GM12878 (cell line): Measurements from ENCODE around the gene DST. TPM values are rescaled to one million over a fixed set of nuclear protein-coding genes. Genes with fewer than 3 reads are reported as not detected.

ENCODE experiments used
- ATAC-seq: fragments of 200-7000 bp; cut with Tn5 transposase; 3 replicates; pipeline ENCODE4 v1.9.1; 2020; ENCODE audit warnings: mild to moderate bottlenecking, moderate library complexity
- BruUV-seq: library from RNA; stranded (reverse); fragments of 400-500 nt; replicated peaks from 2 replicates; lab custom pipeline; 2021; lab: Mats Ljungman, UMichigan
- CTCF ChIA-PET: fragments of 300-600 bp; sonication (Branson Sonifier 250); formaldehyde crosslinking; extraction: SDS; loops from one replicate; lab custom pipeline; 2021; ENCODE audit warnings: inconsistent platforms; lab: Yijun Ruan, JAX
- POLR2A ChIA-PET: fragments of 350-600 bp; formaldehyde crosslinking; extraction: SDS; loops from one replicate; lab custom pipeline; 2021; ENCODE audit warnings: inconsistent platforms; lab: Charles Lee
- RAD21 ChIA-PET: fragments of 300-600 bp; sonication (Branson Sonifier 250); formaldehyde crosslinking; loops from one replicate; lab custom pipeline; 2023; ENCODE audit warnings: antibody characterized with exemption; ENCODE audit not compliant: unreplicated experiment; lab: Charles Lee
- SMC1A ChIA-PET: fragments of 300-600 bp; sonication (Branson Sonifier 250); formaldehyde crosslinking; loops from one replicate; lab custom pipeline; 2023; ENCODE audit not compliant: unreplicated experiment, uncharacterized antibody; lab: Charles Lee
- DNase-seq: peaks from one replicate; pipeline ENCODE4 v3.0.0-alpha.2; 2011; ENCODE audit warnings: low read depth, low spot score
- FAIRE-seq: peaks from 3 replicates; lab custom pipeline; 2011; peaks lifted over from hg19 to GRCh38; lab: Jason Lieb, UNC
- H2AFZ ChIP-seq: 2 replicates; pipeline ENCODE4 v1.6.0; 2011; ENCODE audit warnings: low read depth, low read length, control low read depth; ENCODE audit not compliant: control insufficient read depth
- H3K27ac ChIP-seq: 2 replicates; pipeline ENCODE4 v1.5.1; 2011; ENCODE audit warnings: control low read depth; ENCODE audit not compliant: control insufficient read depth, insufficient read depth
- H3K27me3 ChIP-seq, 2 experiments: replicated peaks in 1 of 2; 2 replicates each; pipeline versions ENCODE4 v1.6.0 to v1.6.1; 2011; ENCODE audit warnings: low read length in 1 of 2; ENCODE audit not compliant: control insufficient read depth in 2 of 2, insufficient read depth in 2 of 2
- H3K36me3 ChIP-seq, 2 experiments: 2 replicates each; pipeline ENCODE4 v1.5.1; 2011; ENCODE audit warnings: low read length in 1 of 2; ENCODE audit not compliant: control insufficient read depth in 2 of 2, insufficient read depth in 2 of 2
- H3K4me1 ChIP-seq: 2 replicates; pipeline ENCODE4 v1.6.1; 2011; ENCODE audit warnings: mild to moderate bottlenecking, low read length, moderate library complexity, mixed read lengths; ENCODE audit not compliant: control insufficient read depth, insufficient read depth
- H3K4me2 ChIP-seq: 2 replicates; pipeline ENCODE4 v1.6.0; 2011; ENCODE audit warnings: control low read depth; ENCODE audit not compliant: control insufficient read depth, insufficient read depth
- H3K4me3 ChIP-seq: fragments of 200-600 bp; sonication (generic); 2 replicates; pipeline ENCODE4 v1.5.1; 2016
- H3K79me2 ChIP-seq: 2 replicates; pipeline ENCODE4 v1.6.0; 2011; ENCODE audit warnings: low read length; ENCODE audit not compliant: control insufficient read depth, insufficient read depth
- H3K9ac ChIP-seq: 2 replicates; pipeline ENCODE4 v1.8.0; 2011; ENCODE audit warnings: low read length, control low read depth, mixed read lengths; ENCODE audit not compliant: control insufficient read depth, insufficient read depth
- H3K9me3 ChIP-seq: replicated peaks from 3 replicates; pipeline ENCODE4 v1.5.1; 2011; ENCODE audit warnings: mild to moderate bottlenecking, low read length; ENCODE audit not compliant: control insufficient read depth, insufficient read depth
- H4K20me1 ChIP-seq: 2 replicates; pipeline ENCODE4 v1.6.0; 2011; ENCODE audit not compliant: control insufficient read depth, insufficient read depth
- BACH1 ChIP-seq: fragments of 450-650 bp; IDR thresholded peaks from 2 replicates; pipeline ENCODE4 v1.6.1; 2017; ENCODE audit warnings: mild to moderate bottlenecking, borderline replicate concordance
- CEBPB ChIP-seq, 2 experiments: fragments of 150-350 bp in 1 of 2; IDR thresholded peaks; 2 replicates each; pipeline ENCODE4 v1.6.1; 2012 to 2014; ENCODE audit warnings: low read depth in 2 of 2, low read length in 2 of 2, borderline replicate concordance in 1 of 2, inconsistent platforms in 1 of 2
- FOXK2 ChIP-seq: fragments of 450-650 bp; IDR thresholded peaks from 2 replicates; pipeline ENCODE4 v1.6.1; 2017; ENCODE audit warnings: mild to moderate bottlenecking, moderate library complexity
- HDGF ChIP-seq: fragments of 450-650 bp; IDR thresholded peaks from 2 replicates; pipeline ENCODE4 v1.6.1; 2016; ENCODE audit warnings: antibody characterized with exemption
- NR2F1 ChIP-seq: fragments of 450-650 bp; conservative IDR thresholded peaks from 2 replicates; pipeline ENCODE4 v1.6.1; 2017; ENCODE audit warnings: mild to moderate bottlenecking
- NRF1 ChIP-seq: conservative IDR thresholded peaks from 2 replicates; pipeline ENCODE4 v1.6.1; 2011; ENCODE audit warnings: mild to moderate bottlenecking, low read depth, low read length, improper control_type of control experiment
- POLR2A ChIP-seq: IDR thresholded peaks from 2 replicates; pipeline ENCODE4 v1.6.1; 2011; ENCODE audit warnings: low read depth, mild to moderate bottlenecking, low read length
- RBBP5 ChIP-seq: fragments of 200-600 bp; sonication (generic); conservative IDR thresholded peaks from 2 replicates; pipeline ENCODE4 v1.6.1; 2016
- RCOR1 ChIP-seq: conservative IDR thresholded peaks from 2 replicates; pipeline ENCODE4 v1.6.1; 2012; ENCODE audit warnings: low read depth, low read length, improper control_type of control experiment
- SREBF1 ChIP-seq: IDR thresholded peaks from 2 replicates; pipeline ENCODE4 v1.6.1; 2012; ENCODE audit warnings: mild to moderate bottlenecking, low read length
- TCF7 ChIP-seq: IDR thresholded peaks from 2 replicates; pipeline ENCODE4 v1.6.1; 2014; ENCODE audit warnings: antibody characterized with exemption, borderline replicate concordance
- ZNF384 ChIP-seq: IDR thresholded peaks from 2 replicates; pipeline ENCODE4 v1.6.1; 2012; ENCODE audit warnings: low read depth, mild to moderate bottlenecking, low read length, improper control_type of control experiment, borderline replicate concordance
- in situ Hi-C: fragments of 300-500 bp; cut with MboI; formaldehyde crosslinking; loops from 9 replicates; pipeline ENCODE4 v1.14.3; 2018; ENCODE audit warnings: mixed read lengths
- intact Hi-C: fragments of 100-400 bp; cut with micrococcal nuclease; formaldehyde crosslinking; loops from one replicate; pipeline ENCODE4 v1.14.2; 2022; ENCODE audit not compliant: unreplicated experiment
- polyA plus RNA-seq, 11 experiments: library from polyadenylated mRNA; depleted of rRNA in 4 of 11; unstranded in 6 of 11; stranded (reverse) in 5 of 11; fragments of >200 nt; fragmentation: Nextera tagmentation in 4 of 11; fragmentation: Illumina TruSeq in 1 of 11; extraction: Ambion mirVana in 4 of 11; extraction: Trizol in 1 of 11; gene quantifications; 1 replicate in 1 of 11; 2 replicates in 10 of 11; pipeline versions ENCODE4 v1.2.1 to v1.2.3, GENCODE V29; 2011 to 2016; ENCODE audit warnings: inconsistent platforms in 2 of 11, missing spikeins in 2 of 11, low read depth in 1 of 11
- total RNA-seq, 4 experiments: library from RNA; depleted of rRNA in 3 of 4; stranded (reverse); fragments of >200 nt in 3 of 4; fragmentation: Illumina TruSeq in 1 of 4; extraction: Trizol in 1 of 4; gene quantifications; 2 replicates each; pipeline versions ENCODE4 v1.2.1 to v1.2.3, GENCODE V29; 2013 to 2021
- TF ChIP-seq, protein P1 (sequence below): IDR thresholded peaks from 2 replicates; pipeline ENCODE4 v1.6.1; 2011; ENCODE audit warnings: mild to moderate bottlenecking, low read depth, low read length, moderate library complexity; ENCODE audit not compliant: insufficient replicate concordance
- TF ChIP-seq, protein P2 (sequence below): IDR thresholded peaks from 2 replicates; pipeline ENCODE4 v1.6.1; 2012; ENCODE audit warnings: low read depth, low read length, improper control_type of control experiment
- TF ChIP-seq, protein P3 (sequence below): IDR thresholded peaks from 2 replicates; pipeline ENCODE4 v1.6.1; 2012; ENCODE audit warnings: improper control_type of control experiment, low read depth, low read length; ENCODE audit not compliant: insufficient replicate concordance

The DST gene
- total and polyA plus RNA-seq, 10 of the 15 experiments (the other 5 are each of a cell fraction or from before 2014, with no cell fraction given): 32.1 to 156 (median 75.0) TPM

DNA sequence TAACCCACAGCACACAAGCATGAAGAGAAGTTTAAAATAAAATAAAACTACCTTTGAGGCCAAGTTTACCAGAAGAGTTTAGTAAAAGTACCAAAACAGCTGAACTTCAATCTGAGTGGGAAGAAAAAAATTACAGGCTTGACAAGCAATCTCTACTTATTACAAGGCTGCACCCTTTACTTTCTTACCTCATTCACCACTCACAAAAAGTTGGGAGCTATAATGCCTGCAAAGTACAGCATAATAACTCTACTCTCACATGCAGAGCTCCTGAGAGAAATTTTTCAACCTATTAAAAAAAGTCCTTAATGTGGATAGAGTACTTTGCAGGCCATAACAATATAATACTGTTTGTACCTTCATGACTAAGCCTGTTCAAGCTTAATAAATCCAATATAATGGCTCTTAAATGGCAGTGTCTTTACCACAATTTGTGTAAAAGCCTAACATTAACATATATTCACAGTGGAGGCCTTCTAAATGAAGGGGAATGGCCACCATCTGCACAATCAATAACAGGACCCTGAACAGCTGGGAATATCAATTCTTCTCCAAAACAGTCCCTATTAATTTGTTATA, 103.1 kb downstream of the DST start:
- no peaks in the 10 kb centered on the region for H3K27me3 ChIP-seq
- H3K4me2 ChIP-seq: peak overlapping the region; percentile 83
- intact Hi-C loops: loop anchor here (5.0 kb wide), 1 partner anchor 313 kb away; no protein-coding TSS in a partner anchor
- no peak overlapping the region for H2AFZ ChIP-seq
- TF ChIP-seq POLR2A (no peak), HDGF (no peak), BACH1 (no peak), FOXK2 (no peak), SREBF1 (no peak), NR2F1 (no peak), ZNF384 (no peak), NRF1 (no peak), RCOR1 (no peak), TCF7 (no peak), CEBPB (IDR thresholded peaks at IDR 0.05; ENCODE audit: borderline replicate concordance in 1 of 2, low read depth in 2 of 2, low read length in 2 of 2) (no peak), RBBP5 (no peak)
- TF ChIP-seq, protein P1, sequence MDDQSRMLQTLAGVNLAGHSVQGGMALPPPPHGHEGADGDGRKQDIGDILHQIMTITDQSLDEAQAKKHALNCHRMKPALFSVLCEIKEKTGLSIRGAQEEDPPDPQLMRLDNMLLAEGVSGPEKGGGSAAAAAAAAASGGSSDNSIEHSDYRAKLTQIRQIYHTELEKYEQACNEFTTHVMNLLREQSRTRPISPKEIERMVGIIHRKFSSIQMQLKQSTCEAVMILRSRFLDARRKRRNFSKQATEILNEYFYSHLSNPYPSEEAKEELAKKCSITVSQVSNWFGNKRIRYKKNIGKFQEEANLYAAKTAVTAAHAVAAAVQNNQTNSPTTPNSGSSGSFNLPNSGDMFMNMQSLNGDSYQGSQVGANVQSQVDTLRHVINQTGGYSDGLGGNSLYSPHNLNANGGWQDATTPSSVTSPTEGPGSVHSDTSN: no peak
- TF ChIP-seq, protein P2, sequence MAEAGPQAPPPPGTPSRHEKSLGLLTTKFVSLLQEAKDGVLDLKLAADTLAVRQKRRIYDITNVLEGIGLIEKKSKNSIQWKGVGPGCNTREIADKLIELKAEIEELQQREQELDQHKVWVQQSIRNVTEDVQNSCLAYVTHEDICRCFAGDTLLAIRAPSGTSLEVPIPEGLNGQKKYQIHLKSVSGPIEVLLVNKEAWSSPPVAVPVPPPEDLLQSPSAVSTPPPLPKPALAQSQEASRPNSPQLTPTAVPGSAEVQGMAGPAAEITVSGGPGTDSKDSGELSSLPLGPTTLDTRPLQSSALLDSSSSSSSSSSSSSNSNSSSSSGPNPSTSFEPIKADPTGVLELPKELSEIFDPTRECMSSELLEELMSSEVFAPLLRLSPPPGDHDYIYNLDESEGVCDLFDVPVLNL: no peak
- TF ChIP-seq, protein P3, sequence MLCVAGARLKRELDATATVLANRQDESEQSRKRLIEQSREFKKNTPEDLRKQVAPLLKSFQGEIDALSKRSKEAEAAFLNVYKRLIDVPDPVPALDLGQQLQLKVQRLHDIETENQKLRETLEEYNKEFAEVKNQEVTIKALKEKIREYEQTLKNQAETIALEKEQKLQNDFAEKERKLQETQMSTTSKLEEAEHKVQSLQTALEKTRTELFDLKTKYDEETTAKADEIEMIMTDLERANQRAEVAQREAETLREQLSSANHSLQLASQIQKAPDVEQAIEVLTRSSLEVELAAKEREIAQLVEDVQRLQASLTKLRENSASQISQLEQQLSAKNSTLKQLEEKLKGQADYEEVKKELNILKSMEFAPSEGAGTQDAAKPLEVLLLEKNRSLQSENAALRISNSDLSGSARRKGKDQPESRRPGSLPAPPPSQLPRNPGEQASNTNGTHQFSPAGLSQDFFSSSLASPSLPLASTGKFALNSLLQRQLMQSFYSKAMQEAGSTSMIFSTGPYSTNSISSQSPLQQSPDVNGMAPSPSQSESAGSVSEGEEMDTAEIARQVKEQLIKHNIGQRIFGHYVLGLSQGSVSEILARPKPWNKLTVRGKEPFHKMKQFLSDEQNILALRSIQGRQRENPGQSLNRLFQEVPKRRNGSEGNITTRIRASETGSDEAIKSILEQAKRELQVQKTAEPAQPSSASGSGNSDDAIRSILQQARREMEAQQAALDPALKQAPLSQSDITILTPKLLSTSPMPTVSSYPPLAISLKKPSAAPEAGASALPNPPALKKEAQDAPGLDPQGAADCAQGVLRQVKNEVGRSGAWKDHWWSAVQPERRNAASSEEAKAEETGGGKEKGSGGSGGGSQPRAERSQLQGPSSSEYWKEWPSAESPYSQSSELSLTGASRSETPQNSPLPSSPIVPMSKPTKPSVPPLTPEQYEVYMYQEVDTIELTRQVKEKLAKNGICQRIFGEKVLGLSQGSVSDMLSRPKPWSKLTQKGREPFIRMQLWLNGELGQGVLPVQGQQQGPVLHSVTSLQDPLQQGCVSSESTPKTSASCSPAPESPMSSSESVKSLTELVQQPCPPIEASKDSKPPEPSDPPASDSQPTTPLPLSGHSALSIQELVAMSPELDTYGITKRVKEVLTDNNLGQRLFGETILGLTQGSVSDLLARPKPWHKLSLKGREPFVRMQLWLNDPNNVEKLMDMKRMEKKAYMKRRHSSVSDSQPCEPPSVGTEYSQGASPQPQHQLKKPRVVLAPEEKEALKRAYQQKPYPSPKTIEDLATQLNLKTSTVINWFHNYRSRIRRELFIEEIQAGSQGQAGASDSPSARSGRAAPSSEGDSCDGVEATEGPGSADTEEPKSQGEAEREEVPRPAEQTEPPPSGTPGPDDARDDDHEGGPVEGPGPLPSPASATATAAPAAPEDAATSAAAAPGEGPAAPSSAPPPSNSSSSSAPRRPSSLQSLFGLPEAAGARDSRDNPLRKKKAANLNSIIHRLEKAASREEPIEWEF: no peak
- in situ Hi-C loops: no loop called here
- H3K4me3 ChIP-seq: peak overlapping the region; percentile 73; the same call in 1 of the 2 replicates
- peak overlapping the region; percentile 30 for H3K27ac ChIP-seq
- BruUV-seq: no TSS peak
- ATAC-seq (no peak), FAIRE-seq (no peak), DNase-seq (no peak)
- peaks cover 41% of the 10 kb centered on the region for H3K79me2 ChIP-seq
- peak overlapping the region; percentile 38; the same call in 1 of the 2 replicates for H3K9ac ChIP-seq
- peaks cover 13% of the 10 kb centered on the region; the same call in 1 of the 2 replicates for H3K4me1 ChIP-seq
- ChIA-PET RAD21 (interaction anchor here (1.5 to 2.5 kb wide), 2 partner anchors 9 to 14 kb away, joined by 7 to 9 read pairs; no protein-coding TSS in a partner anchor), POLR2A (interaction anchor here (0.5 to 0.6 kb wide), 2 partner anchors 190 to 325 kb away, joined by 3 read pairs; no protein-coding TSS in a partner anchor), CTCF (interaction anchor here (0.6 to 6.1 kb wide), 10 partner anchors 9 to 310 kb away, joined by 3 to 84 read pairs (median 3); no protein-coding TSS in a partner anchor), SMC1A (interaction anchor here (0.7 to 3.2 kb wide), 8 partner anchors 9 to 219 kb away, joined by 3 to 15 read pairs (median 4); no protein-coding TSS in a partner anchor)
- peaks cover 2 to 17% of the 10 kb centered on the region in 2 experiments for H3K36me3 ChIP-seq
- no peaks in the 10 kb centered on the region for H4K20me1 ChIP-seq
- no peaks in the 10 kb centered on the region for H3K9me3 ChIP-seq
